ENCODE data around the gene ANKRD34B.

The ANKRD34B gene

DNA sequence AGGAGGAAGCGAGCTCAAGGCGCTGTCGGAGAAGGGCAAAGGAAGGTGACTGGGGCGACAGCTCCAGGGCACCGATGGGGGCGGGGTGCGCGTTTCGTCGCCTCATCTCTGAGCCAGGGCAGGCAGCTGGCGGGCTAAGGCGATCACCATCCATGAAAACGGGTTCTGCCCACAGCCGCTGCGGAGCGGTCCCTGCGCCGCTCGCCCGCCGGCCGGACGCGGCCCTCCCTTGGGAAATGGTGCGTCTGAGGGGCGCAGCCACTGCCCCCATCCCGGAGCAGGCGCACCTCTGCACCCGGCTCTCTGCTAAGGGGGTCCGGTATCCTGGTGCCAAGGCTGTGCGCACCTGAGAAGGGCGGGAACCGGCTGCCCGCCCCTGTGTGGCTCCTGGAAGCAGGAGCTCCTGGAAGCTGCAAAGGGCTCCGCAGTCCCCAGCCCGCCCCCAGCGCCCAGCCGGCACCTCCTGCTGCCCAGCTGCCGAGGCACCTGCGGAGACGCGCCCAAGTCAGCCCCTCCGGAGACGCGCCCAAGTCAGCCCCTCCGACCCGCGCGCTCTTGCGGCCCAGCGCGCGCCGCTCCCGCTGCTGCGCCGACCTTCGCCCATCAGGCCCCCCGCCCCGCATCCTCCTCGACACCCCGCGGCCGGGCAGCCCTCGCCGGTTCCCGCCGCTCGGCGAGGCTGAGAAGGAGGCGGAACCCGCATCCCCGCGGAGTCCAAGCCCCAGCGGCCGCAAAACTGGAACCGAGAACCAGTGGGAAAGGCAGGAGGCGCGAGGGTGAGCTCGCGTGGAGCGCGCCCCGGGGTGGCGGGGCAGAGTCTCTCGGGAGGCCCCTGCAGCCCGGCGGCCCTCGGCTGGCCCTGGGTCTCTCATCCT lies 757 bp downstream of the ANKRD34B start:
- DNase-seq (ENCODE audit: low read depth in 3 of 3, low spot score in 1 of 3), result no peak

- no peak for DNase-seq (ENCODE audit: low read depth in 3 of 3, low spot score in 1 of 3)
These were observed 1.8 kb downstream of the ANKRD34B start for GRCh38 chr5:80568251-80568650.

GRCh38 chr5:80566711-80567259 lies 3.3 kb downstream of the ANKRD34B start:
- DNase-seq (ENCODE audit: low read depth in 3 of 3, low spot score in 1 of 3), result no peak

DNA sequence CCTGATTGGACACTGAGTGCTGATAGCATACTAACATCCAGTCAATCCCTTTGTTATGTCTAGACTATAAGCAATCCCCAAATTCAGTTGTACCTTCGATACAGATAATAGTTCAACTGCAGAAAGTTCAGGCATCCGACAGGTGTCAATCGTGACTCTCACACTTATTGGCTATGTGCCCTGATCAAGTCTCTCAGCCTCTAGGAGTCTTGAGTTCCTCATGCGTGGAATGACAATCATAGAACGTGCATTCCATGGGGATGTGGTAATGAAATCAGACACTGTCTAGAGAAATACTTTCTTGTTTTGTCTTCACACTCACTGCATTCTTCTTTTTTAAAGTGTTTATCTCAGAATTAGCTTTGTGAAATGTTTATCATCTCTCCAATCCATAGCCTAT lies 4.8 kb downstream of the ANKRD34B start:
- DNase-seq (ENCODE audit: low read depth in 3 of 3, low spot score in 1 of 3), result no peak

DNA sequence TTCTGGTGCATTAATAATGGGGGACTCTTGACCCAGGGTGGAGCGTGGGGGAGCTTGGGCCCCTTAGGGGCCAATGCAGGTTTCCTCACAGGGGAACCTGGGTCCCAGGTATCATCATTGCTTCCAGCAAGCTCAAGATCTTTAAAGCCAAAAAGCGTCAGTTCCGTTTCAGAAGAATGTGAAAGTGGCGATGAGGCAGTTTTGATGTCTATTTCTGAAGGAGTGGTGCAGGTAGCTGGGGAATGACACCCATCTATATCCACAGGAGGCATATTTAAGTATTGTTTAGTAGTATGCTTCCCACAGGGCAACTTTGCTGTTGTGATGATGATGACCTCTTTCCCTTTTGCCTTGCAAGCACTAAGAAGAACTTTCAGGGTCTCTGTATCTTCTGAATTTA lies 10.8 kb downstream of the ANKRD34B start:
- DNase-seq (ENCODE audit: low read depth in 3 of 3, low spot score in 1 of 3), result no peak

DNA sequence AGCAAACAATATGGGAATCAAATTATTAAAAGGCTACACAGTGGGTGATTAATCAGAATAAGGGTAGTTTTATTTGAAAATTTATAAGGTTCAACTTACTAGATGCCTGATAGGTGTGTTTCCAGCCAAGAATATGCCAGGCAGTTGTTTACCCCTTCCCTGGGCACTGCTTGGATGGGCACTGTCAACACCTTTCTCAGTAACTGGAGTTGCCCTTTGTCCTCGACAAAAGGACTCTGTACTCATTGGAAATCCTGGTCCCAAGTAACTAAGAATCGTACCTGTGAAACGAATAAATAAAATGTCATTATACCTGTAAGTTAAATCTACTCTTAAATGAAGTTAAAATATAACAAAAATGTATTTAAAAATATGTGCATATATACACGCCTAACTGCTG lies 15.0 kb downstream of the ANKRD34B start:
- DNase-seq (ENCODE audit: low read depth in 3 of 3, low spot score in 1 of 3), result no peak

GRCh38 chr5:80554646-80555045 lies 15.4 kb downstream of the ANKRD34B start:
- no peak for DNase-seq (ENCODE audit: low read depth in 3 of 3, low spot score in 1 of 3)

DNA sequence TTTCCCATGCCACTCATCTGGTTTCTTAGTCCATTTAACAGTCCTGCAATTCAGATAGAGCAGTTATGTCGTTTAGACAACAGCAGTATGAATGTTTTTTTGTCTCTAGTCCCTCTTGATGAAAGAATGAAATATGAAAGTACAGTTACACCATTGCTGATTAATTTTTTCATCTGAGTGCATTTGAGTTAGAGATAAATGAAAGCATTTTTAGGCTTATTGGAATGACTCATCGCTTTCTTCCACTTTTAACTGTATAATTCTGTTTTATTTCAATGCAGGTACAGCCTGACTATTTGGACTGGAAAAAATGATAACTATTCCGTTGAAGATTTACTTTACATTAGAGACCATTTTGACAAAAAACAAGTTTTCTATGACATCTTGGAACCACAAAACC lies 28.7 kb downstream of the ANKRD34B start:
- no peak for DNase-seq (ENCODE audit: low read depth in 3 of 3, low spot score in 1 of 3)

DNA sequence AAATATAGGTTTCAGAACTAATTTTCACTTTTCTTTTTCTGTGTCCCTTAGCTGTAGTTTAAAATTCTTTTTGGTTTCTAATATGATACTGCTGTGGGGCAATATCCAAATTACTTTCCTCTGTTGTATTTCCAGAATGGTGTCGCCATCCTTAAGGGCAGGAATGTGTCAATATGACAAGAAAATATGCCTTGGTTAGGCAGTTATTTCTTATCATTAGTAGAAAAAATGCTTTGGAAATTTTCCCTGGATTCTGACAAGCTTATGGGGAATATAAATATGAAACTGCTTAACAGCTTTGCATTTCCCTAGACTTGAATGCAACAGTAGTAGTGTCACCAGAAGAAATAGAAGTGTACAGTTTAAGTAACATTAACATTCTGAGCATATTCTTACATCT lies 29.4 kb downstream of the ANKRD34B start:
- DNase-seq (ENCODE audit: low read depth in 3 of 3, low spot score in 1 of 3), result no peak

DNA sequence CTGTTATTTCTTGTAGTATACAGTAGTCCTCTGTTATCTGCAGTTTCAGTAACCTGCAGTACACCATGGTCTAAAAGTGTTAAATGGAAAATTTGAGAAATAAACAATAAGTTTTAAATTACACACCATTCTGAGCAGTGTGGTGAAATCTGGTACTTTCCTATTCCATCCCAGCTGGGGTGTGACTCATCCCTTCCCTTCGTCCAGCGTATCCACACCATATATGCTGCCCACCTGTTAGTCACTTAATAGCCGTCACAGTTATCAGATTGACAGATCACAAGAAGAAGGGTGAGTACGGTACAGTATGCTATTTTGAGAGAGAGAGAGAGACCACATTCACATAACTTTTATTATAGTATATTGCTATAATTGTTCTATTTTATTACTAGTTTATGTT lies 53.3 kb downstream of the ANKRD34B start:
- DNase-seq (ENCODE audit: low read depth in 3 of 3, low spot score in 1 of 3), result no peak

DNA sequence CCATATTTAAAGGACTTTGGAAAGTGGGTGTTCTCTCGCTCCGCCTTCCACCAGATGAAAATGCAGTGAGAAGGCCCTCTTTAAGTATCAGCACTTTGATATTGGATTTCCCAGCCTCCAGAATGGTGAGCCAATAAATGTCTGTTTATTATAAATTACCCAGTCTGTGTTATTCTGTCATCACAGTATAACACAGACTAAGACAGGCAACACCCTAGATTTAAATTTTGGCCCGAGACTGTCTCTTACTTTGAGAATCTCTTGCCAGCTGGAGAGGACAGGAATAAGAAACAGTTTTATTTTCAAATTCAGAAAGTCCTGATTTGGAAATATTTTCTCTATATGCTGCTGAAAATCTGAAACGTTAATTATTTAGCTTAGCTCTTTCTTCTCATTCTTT lies 60.7 kb downstream of the ANKRD34B start:
- DNase-seq (ENCODE audit: low read depth in 3 of 3, low spot score in 1 of 3), result no peak

DNA sequence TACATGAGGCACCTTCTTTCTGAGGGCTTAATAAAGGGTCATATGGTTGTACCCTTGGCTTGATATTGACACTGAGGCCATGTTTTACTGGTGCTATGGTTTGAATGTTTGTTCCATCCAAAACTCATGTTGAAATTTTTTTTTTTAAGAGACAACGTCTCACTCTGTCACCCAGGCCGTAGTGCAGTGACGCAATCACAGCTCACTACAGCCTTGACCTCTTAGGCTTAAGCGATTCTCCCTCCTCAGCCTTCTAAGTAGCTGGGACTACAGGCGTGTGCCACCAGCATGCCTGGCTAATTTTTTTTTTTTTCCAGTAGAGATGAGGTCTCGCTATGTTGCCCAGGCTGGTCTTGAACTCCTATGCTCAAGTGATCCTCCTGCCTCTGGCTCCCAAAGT lies 61.2 kb downstream of the ANKRD34B start:
- no peak for DNase-seq (ENCODE audit: low read depth in 3 of 3, low spot score in 1 of 3)

DNA sequence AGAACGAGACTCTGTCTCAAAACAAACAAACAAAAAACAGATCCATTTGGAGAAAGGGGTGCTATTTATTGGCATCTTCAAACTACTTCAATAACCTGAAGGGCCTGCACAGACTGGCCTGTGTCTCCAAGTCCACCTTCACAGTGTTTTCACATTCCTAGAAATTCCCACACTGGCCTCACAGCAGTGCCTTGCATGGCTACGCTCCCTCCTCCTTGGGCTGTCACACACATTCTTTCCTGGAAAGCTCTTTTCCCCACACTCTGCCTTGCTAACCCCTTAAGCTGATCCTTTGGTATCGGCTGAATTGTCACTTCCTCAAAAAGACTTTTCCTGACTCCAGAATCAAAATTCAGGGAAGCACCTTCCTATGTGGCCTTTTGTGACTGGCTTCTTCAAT lies 62.4 kb downstream of the ANKRD34B start:
- no peak for DNase-seq (ENCODE audit: low read depth in 3 of 3, low spot score in 1 of 3)

Measured in stimulated activated CD4-positive, alpha-beta T cell treated with anti-CD3 and anti-CD28 coated beads, TNF-alpha, amount 100 ng/mL, for 1 hour (primary cell).